H1 (cell line): Measurements from ENCODE around the gene LILRB4. TPM values are rescaled to one million over a fixed set of nuclear protein-coding genes. Genes with fewer than 3 reads are reported as not detected.

Experiments
- CTCF ChIA-PET: fragments of 300-600 bp; sonication (Branson Sonifier 250); formaldehyde crosslinking; loops from one replicate; lab custom pipeline; 2021; ENCODE audit not compliant: partially characterized antibody; lab: Charles Lee
- POLR2A ChIA-PET: fragments of 300-600 bp; sonication (Branson Sonifier 250); formaldehyde crosslinking; loops from one replicate; lab custom pipeline; 2021; ENCODE audit warnings: inconsistent platforms; ENCODE audit not compliant: partially characterized antibody; lab: Charles Lee
- DNase-seq, 2 experiments: peaks; one replicate each; pipeline versions ENCODE4 v3.0.0 to v3.0.0-alpha.2; 2010 to 2022; ENCODE audit warnings: low spot score in 2 of 2, low read depth in 1 of 2, mixed read lengths in 1 of 2
- FAIRE-seq: peaks from 2 replicates; lab custom pipeline; 2011; peaks lifted over from hg19 to GRCh38; lab: Jason Lieb, UNC
- H2AFZ ChIP-seq: 2 replicates; pipeline ENCODE4 v1.8.1; 2012; ENCODE audit warnings: low read length, inconsistent platforms
- H2AK5ac ChIP-seq: 2 replicates; pipeline ENCODE4 v1.6.1; 2013; ENCODE audit warnings: low read depth, low read length
- H2BK120ac ChIP-seq: replicated peaks from 2 replicates; pipeline ENCODE3; 2013; ENCODE audit warnings: low read depth, low read length, inconsistent platforms
- H2BK12ac ChIP-seq: 2 replicates; pipeline ENCODE4 v1.6.1; 2013; ENCODE audit warnings: low read depth, low read length
- H2BK15ac ChIP-seq: 2 replicates; pipeline ENCODE4 v1.6.1; 2013; ENCODE audit warnings: low read length
- H2BK20ac ChIP-seq: 2 replicates; pipeline ENCODE4 v1.6.1; 2013; ENCODE audit warnings: low read length
- H2BK5ac ChIP-seq: 2 replicates; pipeline ENCODE4 v1.6.1; 2013; ENCODE audit warnings: low read depth, low read length
- H3K14ac ChIP-seq: 2 replicates; pipeline ENCODE4 v1.6.1; 2013; ENCODE audit warnings: inconsistent platforms; ENCODE audit not compliant: insufficient read length
- H3K18ac ChIP-seq: 2 replicates; pipeline ENCODE4 v1.6.1; 2013; ENCODE audit warnings: low read length; ENCODE audit errors: extremely low read depth
- H3K23ac ChIP-seq: 2 replicates; pipeline ENCODE4 v1.6.1; 2013; ENCODE audit warnings: inconsistent platforms; ENCODE audit not compliant: insufficient read length
- H3K23me2 ChIP-seq: 2 replicates; pipeline ENCODE4 v1.6.1; 2013; ENCODE audit warnings: low read depth, low read length
- H3K27ac ChIP-seq: 2 replicates; pipeline ENCODE4 v1.6.1; 2011; ENCODE audit warnings: low read depth, low read length, inconsistent platforms
- H3K27me3 ChIP-seq, 4 experiments: replicated peaks in 1 of 4; 1 replicate in 1 of 4; 2 replicates in 3 of 4; pipeline versions ENCODE4 v1.6.1 to v1.8.1; 2011 to 2013; ENCODE audit warnings: low read length in 3 of 4, mild to moderate bottlenecking in 3 of 4, inconsistent platforms in 2 of 4, mixed read lengths in 2 of 4, moderate library complexity in 1 of 4; ENCODE audit not compliant: control insufficient read depth in 3 of 4, insufficient read depth in 3 of 4; ENCODE audit errors: extremely low read depth in 1 of 4
- H3K36me3 ChIP-seq, 4 experiments: 2 replicates each; pipeline versions ENCODE4 v1.6.1 to v1.8.1; 2011 to 2013; ENCODE audit warnings: mild to moderate bottlenecking in 4 of 4, low read length in 3 of 4, moderate library complexity in 2 of 4, control low read depth in 1 of 4, inconsistent platforms in 1 of 4; ENCODE audit not compliant: insufficient read depth in 4 of 4, control insufficient read depth in 2 of 4
- H3K4ac ChIP-seq: replicated peaks from 2 replicates; pipeline ENCODE3; 2013; ENCODE audit warnings: low read length, low read depth, mixed read lengths, inconsistent platforms; ENCODE audit not compliant: insufficient read length
- H3K4me1 ChIP-seq, 4 experiments: replicated peaks in 1 of 4; 1 replicate in 1 of 4; 2 replicates in 3 of 4; pipeline versions ENCODE4 v1.6.1 to v1.8.1; 2011 to 2013; ENCODE audit warnings: low read length in 3 of 4, inconsistent platforms in 2 of 4, mixed read lengths in 1 of 4; ENCODE audit not compliant: insufficient read depth in 4 of 4, control insufficient read depth in 3 of 4
- H3K4me2 ChIP-seq, 2 experiments: 2 replicates each; pipeline versions ENCODE4 v1.6.1 to v1.8.1; 2011 to 2013; ENCODE audit warnings: low read depth in 2 of 2, low read length in 2 of 2, control low read depth in 1 of 2, inconsistent platforms in 1 of 2, mild to moderate bottlenecking in 1 of 2; ENCODE audit not compliant: insufficient read depth in 1 of 2
- H3K4me3 ChIP-seq, 4 experiments: fragments of 200-600, 300-600 bp in 1 of 4; sonication (generic), shearing (Covaris generic), sonication (Bioruptor Twin) in 1 of 4; 2 replicates each; pipeline versions ENCODE4 v1.5.1 to v1.8.1; 2011 to 2016; ENCODE audit warnings: low read length in 4 of 4, low read depth in 3 of 4, control low read depth in 2 of 4, inconsistent platforms in 2 of 4, mild to moderate bottlenecking in 2 of 4, mixed read lengths in 1 of 4, moderate library complexity in 1 of 4; ENCODE audit not compliant: insufficient read depth in 2 of 4; ENCODE audit errors: extremely low read depth in 1 of 4
- H3K56ac ChIP-seq: replicated peaks from 2 replicates; pipeline ENCODE3; 2013; ENCODE audit warnings: low read depth, mild to moderate bottlenecking, mixed read lengths, low read length, inconsistent platforms; ENCODE audit not compliant: insufficient read length
- H3K79me1 ChIP-seq: 2 replicates; pipeline ENCODE4 v1.6.1; 2013; ENCODE audit warnings: low read depth, low read length, control low read depth
- H3K79me2 ChIP-seq, 2 experiments: 2 replicates each; pipeline versions ENCODE4 v1.6.1 to v1.8.1; 2012 to 2013; ENCODE audit warnings: low read length in 2 of 2, mild to moderate bottlenecking in 2 of 2, inconsistent platforms in 1 of 2; ENCODE audit not compliant: insufficient read depth in 2 of 2, control insufficient read depth in 1 of 2
- H3K9ac ChIP-seq, 4 experiments: replicated peaks in 1 of 4; 1 replicate in 1 of 4; 2 replicates in 3 of 4; pipeline versions ENCODE4 v1.6.1 to v1.8.1; 2011 to 2013; ENCODE audit warnings: low read depth in 3 of 4, low read length in 3 of 4, control low read depth in 2 of 4, mild to moderate bottlenecking in 2 of 4, moderate library complexity in 2 of 4, inconsistent platforms in 1 of 4; ENCODE audit errors: extremely low read depth in 1 of 4
- H3K9me3 ChIP-seq, 2 experiments: 2 replicates each; pipeline versions ENCODE4 v1.6.1 to v1.8.1; 2012 to 2013; ENCODE audit warnings: mild to moderate bottlenecking in 2 of 2, moderate library complexity in 2 of 2, control low read depth in 1 of 2, inconsistent platforms in 1 of 2, low read depth in 1 of 2, low read length in 1 of 2, mixed read lengths in 1 of 2; ENCODE audit not compliant: insufficient read depth in 2 of 2
- H4K20me1 ChIP-seq, 2 experiments: replicated peaks in 1 of 2; 2 replicates each; pipeline versions ENCODE3 to v1.8.1; 2011 to 2013; ENCODE audit warnings: inconsistent platforms in 2 of 2, low read length in 2 of 2, mild to moderate bottlenecking in 1 of 2; ENCODE audit not compliant: insufficient read depth in 2 of 2, control insufficient read depth in 1 of 2
- H4K5ac ChIP-seq: 2 replicates; pipeline ENCODE4 v1.6.1; 2013; ENCODE audit warnings: low read length, low read depth, mixed read lengths, inconsistent platforms; ENCODE audit not compliant: insufficient read length
- H4K8ac ChIP-seq: 2 replicates; pipeline ENCODE4 v1.8.0; 2013; ENCODE audit warnings: mild to moderate bottlenecking, moderate library complexity, low read length, inconsistent platforms; ENCODE audit not compliant: insufficient read depth; ENCODE audit errors: extremely low read depth
- H4K91ac ChIP-seq: replicated peaks from 2 replicates; pipeline ENCODE3; 2013; ENCODE audit warnings: low read length, mixed read lengths, inconsistent platforms; ENCODE audit not compliant: insufficient read length
- ATF2 ChIP-seq: IDR thresholded peaks from 2 replicates; pipeline ENCODE4 v1.6.1; 2012; ENCODE audit warnings: low read length, inconsistent platforms
- BACH1 ChIP-seq: IDR thresholded peaks from 2 replicates; pipeline ENCODE4 v1.6.1; 2012; ENCODE audit warnings: low read length, improper control_type of control experiment
- BRCA1 ChIP-seq: IDR thresholded peaks from 2 replicates; pipeline ENCODE4 v1.6.1; 2012; ENCODE audit warnings: low read depth, low read length, improper control_type of control experiment
- CEBPB ChIP-seq: IDR thresholded peaks from 2 replicates; pipeline ENCODE4 v1.6.1; 2012; ENCODE audit warnings: low read depth, low read length
- CHD1 ChIP-seq: IDR thresholded peaks from 2 replicates; pipeline ENCODE4 v1.6.1; 2012; ENCODE audit warnings: low read depth, low read length, improper control_type of control experiment
- CHD2 ChIP-seq: IDR thresholded peaks from 2 replicates; pipeline ENCODE4 v1.6.1; 2012; ENCODE audit warnings: low read length, improper control_type of control experiment
- FOSL1 ChIP-seq: IDR thresholded peaks from 2 replicates; pipeline ENCODE4 v1.6.1; 2011; ENCODE audit warnings: mild to moderate bottlenecking, low read depth, low read length, moderate library complexity; ENCODE audit not compliant: insufficient read depth
- HDAC2 ChIP-seq, 2 experiments: fragments of 300-600 bp in 1 of 2; sonication (generic) in 1 of 2; IDR thresholded peaks; 2 replicates each; pipeline ENCODE4 v1.6.1; 2011 to 2012; ENCODE audit warnings: low read depth in 2 of 2, low read length in 2 of 2, mild to moderate bottlenecking in 2 of 2, moderate library complexity in 2 of 2, borderline replicate concordance in 1 of 2, inconsistent platforms in 1 of 2
- HDAC6 ChIP-seq: IDR thresholded peaks from one replicate; pipeline ENCODE4 v1.7.1; 2012; ENCODE audit warnings: low read depth, mild to moderate bottlenecking, inconsistent platforms, low read length, moderate library complexity
- KDM1A ChIP-seq: fragments of 200-600, 300-600 bp; sonication (generic); IDR thresholded peaks from 2 replicates; pipeline ENCODE4 v1.7.1; 2016; ENCODE audit warnings: mild to moderate bottlenecking, low read length, borderline replicate concordance
- NRF1 ChIP-seq: IDR thresholded peaks from 2 replicates; pipeline ENCODE4 v1.6.1; 2011; ENCODE audit warnings: mild to moderate bottlenecking, low read depth, low read length, improper control_type of control experiment
- SP1 ChIP-seq: IDR thresholded peaks from 2 replicates; pipeline ENCODE4 v1.6.1; 2011; ENCODE audit warnings: low read depth, low read length
- TCF12 ChIP-seq: IDR thresholded peaks from 2 replicates; pipeline ENCODE4 v1.6.1; 2011; ENCODE audit warnings: low read depth, mild to moderate bottlenecking, low read length
- WGBS, 2 experiments: shearing (Covaris generic) in 1 of 2; methylation state at CpG; one replicate each; pipeline versions ENCODE4 v1.1.6 to v1.1.7; 2013 to 2015; ENCODE audit warnings: low lambda C conversion rate in 2 of 2, mixed read lengths in 2 of 2, inconsistent platforms in 1 of 2, low coverage in 1 of 2, missing lambda C conversion rate in 1 of 2; ENCODE audit not compliant: insufficient replicate concordance in 2 of 2, insufficient coverage in 1 of 2, insufficient read length in 1 of 2; ENCODE audit errors: extremely low coverage in 1 of 2, missing lambda C conversion rate in 1 of 2; 5-methylcytosine and 5-hydroxymethylcytosine counted together
- polyA plus RNA-seq, 7 experiments: library from polyadenylated mRNA; depleted of rRNA in 3 of 7; stranded (reverse) in 5 of 7; unstranded in 2 of 7; fragments of >200 nt in 5 of 7; fragments of 200-250 nt in 2 of 7; gene quantifications; 1 replicate in 5 of 7; 2 replicates in 1 of 7; 4 replicates in 1 of 7; pipeline versions ENCODE4 v1.2.1 to v1.2.3, GENCODE V29; 2011 to 2013; ENCODE audit warnings: missing spikeins in 2 of 7, mixed read lengths in 2 of 7
- total RNA-seq: library from RNA; stranded (reverse); fragmentation: NEBNext Ultra II Directional; extraction: Animal tissue kit (Norgen Biotek cat#: 25700); gene quantifications from 2 replicates; pipeline ENCODE4 v1.2.1, GENCODE V29; 2021
- TF ChIP-seq, protein P1 (sequence below): IDR thresholded peaks from 2 replicates; pipeline ENCODE4 v1.6.1; 2011; ENCODE audit warnings: low read depth, mild to moderate bottlenecking, low read length; ENCODE audit not compliant: insufficient read depth

The LILRB4 gene
- total and polyA plus RNA-seq, 2 of the 8 experiments (the other 6 are each of a cell fraction or from before 2014, with no cell fraction given): not detected

DNA sequence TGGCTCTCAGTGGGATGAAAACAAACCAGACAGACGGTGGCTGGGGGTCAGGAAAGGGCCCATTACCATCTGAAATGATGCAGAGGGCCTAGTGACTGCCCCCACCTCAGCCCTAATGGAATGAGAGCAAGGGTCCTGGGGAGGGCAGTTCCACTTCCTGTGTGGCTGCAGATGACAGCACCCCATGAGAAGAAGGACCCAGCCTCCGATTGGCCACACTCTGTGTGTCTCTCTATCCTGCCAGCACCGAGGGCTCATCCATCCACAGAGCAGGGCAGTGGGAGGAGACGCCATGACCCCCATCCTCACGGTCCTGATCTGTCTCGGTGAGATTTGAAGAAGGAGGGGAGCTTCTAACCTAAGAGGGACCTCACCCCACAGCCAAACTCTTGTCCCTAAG is 32.0 kb upstream of the LILRB4 start:
- Histone ChIP-seq H3K36me3 (no peaks in the 10 kb centered on the region), H2BK12ac (no peak overlapping the region), H3K4me1 (no peaks in the 10 kb centered on the region), H3K4me2 (no peak overlapping the region), H3K27ac (no peak overlapping the region), H3K27me3 (no peaks in the 10 kb centered on the region), H2BK15ac (no peak overlapping the region), H3K56ac (no peak overlapping the region), H3K23me2 (no peaks in the 10 kb centered on the region), H3K23ac (no peak overlapping the region), H4K91ac (no peak overlapping the region), H2AFZ (no peak overlapping the region), H3K14ac (no peak overlapping the region), H4K20me1 (no peaks in the 10 kb centered on the region), H3K79me2 (no peaks in the 10 kb centered on the region), H2BK120ac (no peak overlapping the region), H3K79me1 (no peaks in the 10 kb centered on the region), H4K5ac (no peak overlapping the region), H2BK5ac (no peak overlapping the region), H4K8ac (no peak overlapping the region), H3K4me3 (no peak overlapping the region), H2BK20ac (no peak overlapping the region), H3K9ac (no peak overlapping the region), H3K4ac (no peak overlapping the region), H3K9me3 (peaks cover 55 to 94% of the 10 kb centered on the region in 2 experiments), H3K18ac (no peak overlapping the region), H2AK5ac (no peak overlapping the region)
- DNase-seq: no peak
- 79% methylated on average over 6 of the region's 6 CpGs; no CpG with 5 or more reads in 1 of the 2 experiments for WGBS, 2 experiments
- CTCF ChIA-PET: no interaction called here
- POLR2A ChIA-PET: no interaction called here
- FAIRE-seq: no peak
- TF ChIP-seq CHD2 (no peak), CHD1 (no peak), SP1 (no peak), TCF12 (no peak), HDAC6 (no peak), CEBPB (no peak), NRF1 (no peak), BRCA1 (no peak), KDM1A (no peak), BACH1 (no peak), HDAC2 (IDR thresholded peaks at IDR 0.05; ENCODE audit: borderline replicate concordance in 1 of 2, low read depth in 2 of 2, low read length in 2 of 2) (no peak), FOSL1 (no peak), ATF2 (no peak)
- TF ChIP-seq, protein P1, sequence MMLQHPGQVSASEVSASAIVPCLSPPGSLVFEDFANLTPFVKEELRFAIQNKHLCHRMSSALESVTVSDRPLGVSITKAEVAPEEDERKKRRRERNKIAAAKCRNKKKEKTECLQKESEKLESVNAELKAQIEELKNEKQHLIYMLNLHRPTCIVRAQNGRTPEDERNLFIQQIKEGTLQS: no peak
